ENCODE data around the gene STX1B. TPM values are rescaled to one million over a fixed set of nuclear protein-coding genes. Genes with fewer than 3 reads are reported as not detected.
A peak's percentile ranks its signal among the peaks of the same experiment; 100 is the strongest.

The STX1B gene
- total RNA-seq, result 12.1 and 14.1 TPM in 2 replicates
- long read RNA-seq, result 0 reads

- peaks cover 16% of the 10 kb centered on the region for H3K4me1 Mint-ChIP-seq
- H3K4me3 Mint-ChIP-seq, result peak within 1 kb of the TSS; percentile 80
- H3K9me3 Mint-ChIP-seq, result no peaks in the 10 kb centered on the region
- no peaks in the 10 kb centered on the region for H3K36me3 Mint-ChIP-seq (ENCODE audit: low read depth)
- peak; percentile 55 for DNase-seq (ENCODE audit: low read depth, low spot score)
- peaks cover 37% of the 10 kb centered on the region for H3K27me3 Mint-ChIP-seq (ENCODE audit: low read depth)
- TF ChIP-seq CTCF (conservative IDR thresholded peaks at IDR 0.05), result no peak
- H3K27ac Mint-ChIP-seq (ENCODE audit: unreplicated experiment), result no peak within 1 kb of the TSS
These were observed at the start of gene STX1B for GRCh38 chr16:31010585-31011325. STX1B (minus strand) TSS chr16:31010638; CDS start chr16:31010396, 242 bp downstream.

GRCh38 chr16:31055613-31056012 is 45.2 kb upstream of the STX1B start:
- peaks cover 2% of the 10 kb centered on the region for H3K27me3 Mint-ChIP-seq (ENCODE audit: low read depth)
- TF ChIP-seq CTCF (conservative IDR thresholded peaks at IDR 0.05), result no peak
- DNase-seq (ENCODE audit: low read depth, low spot score), result no peak

GRCh38 chr16:31052114-31052513 is 41.7 kb upstream of the STX1B start:
- H3K27me3 Mint-ChIP-seq (ENCODE audit: low read depth), result peaks cover 2% of the 10 kb centered on the region
- no peaks in the 10 kb centered on the region for H3K36me3 Mint-ChIP-seq (ENCODE audit: low read depth)
- DNase-seq (ENCODE audit: low read depth, low spot score), result no peak
- H3K4me3 Mint-ChIP-seq, result no peak overlapping the region
- no peaks in the 10 kb centered on the region for H3K4me1 Mint-ChIP-seq
- no peak overlapping the region for H3K27ac Mint-ChIP-seq (ENCODE audit: unreplicated experiment)
- no peak for TF ChIP-seq CTCF (conservative IDR thresholded peaks at IDR 0.05)
- peaks cover 2% of the 10 kb centered on the region for H3K9me3 Mint-ChIP-seq

More at GRCh38 chr16:31055613-31056012, 45.2 kb upstream of the STX1B start:
- H3K4me3 Mint-ChIP-seq, result no peak overlapping the region
- no peaks in the 10 kb centered on the region for H3K4me1 Mint-ChIP-seq
- no peak overlapping the region for H3K27ac Mint-ChIP-seq (ENCODE audit: unreplicated experiment)
- no peaks in the 10 kb centered on the region for H3K36me3 Mint-ChIP-seq (ENCODE audit: low read depth)
- peaks cover 2% of the 10 kb centered on the region for H3K9me3 Mint-ChIP-seq

GRCh38 chr16:31050280-31051030 is 40.0 kb upstream of the STX1B start:
- Mint-ChIP-seq H3K4me1 (no peaks in the 10 kb centered on the region), H3K27me3 (ENCODE audit: low read depth) (peaks cover 2% of the 10 kb centered on the region), H3K9me3 (peaks cover 2% of the 10 kb centered on the region), H3K36me3 (ENCODE audit: low read depth) (no peaks in the 10 kb centered on the region), H3K4me3 (no peak overlapping the region), H3K27ac (ENCODE audit: unreplicated experiment) (no peak overlapping the region)
- TF ChIP-seq CTCF (conservative IDR thresholded peaks at IDR 0.05), result no peak
- DNase-seq (ENCODE audit: low read depth, low spot score), result no peak

GRCh38 chr16:31043898-31044481 is 33.6 kb upstream of the STX1B start:
- Mint-ChIP-seq H3K27ac (ENCODE audit: unreplicated experiment) (no peak overlapping the region), H3K4me1 (no peaks in the 10 kb centered on the region), H3K36me3 (ENCODE audit: low read depth) (no peaks in the 10 kb centered on the region), H3K9me3 (no peaks in the 10 kb centered on the region), H3K4me3 (no peak overlapping the region), H3K27me3 (ENCODE audit: low read depth) (no peaks in the 10 kb centered on the region)
- DNase-seq (ENCODE audit: low read depth, low spot score), result no peak
- no peak for TF ChIP-seq CTCF (conservative IDR thresholded peaks at IDR 0.05)

Measured in neural crest cell (in vitro differentiated cells).